Vagina (tissue), 2 donors: ENCODE measurements around the gene TRIM33. TPM values are rescaled to one million over a fixed set of nuclear protein-coding genes. Genes with fewer than 3 reads are reported as not detected.
"Not testable (repeated sequence)": the region's sequence is repeated elsewhere in the genome, so short reads cannot be mapped to it uniquely, and the experiment has no call there.

Experiments
- DNase-seq, 2 donors: peaks; one replicate each; pipeline ENCODE4 v3.0.0-alpha.2; 2017; ENCODE audit errors: extremely low spot score in 2 of 2
- H3K27ac ChIP-seq: fragments of 200-600 bp; sonication (generic); one replicate; pipeline ENCODE4 v1.5.1; 2019
- H3K27me3 ChIP-seq: fragments of 200-600 bp; sonication (generic); one replicate; pipeline ENCODE4 v1.5.1; 2019
- H3K36me3 ChIP-seq, 2 donors: fragments of 200-600 bp; sonication (generic); one replicate each; pipeline ENCODE4 v1.5.1; 2017 to 2019
- H3K4me1 ChIP-seq: fragments of 200-600 bp; sonication (generic); one replicate; pipeline ENCODE4 v1.5.1; 2019
- H3K4me3 ChIP-seq, 2 donors: fragments of 200-600 bp; sonication (generic); 1 replicate in 1 of 2; 2 replicates in 1 of 2; pipeline ENCODE4 v1.5.1; 2016 to 2019
- H3K9me3 ChIP-seq: fragments of 200-600 bp; sonication (generic); one replicate; pipeline ENCODE4 v1.5.1; 2019
- CTCF ChIP-seq, 3 experiments: fragments of 450-650 bp in 2 of 3; fragments of 200-600 bp in 1 of 3; sonication (generic) in 1 of 3; IDR thresholded peaks; one replicate each; pipeline ENCODE4 v1.5.1; 2017 to 2019; ENCODE audit warnings: antibody characterized with exemption in 3 of 3, mild to moderate bottlenecking in 2 of 3, moderate library complexity in 2 of 3
- POLR2A ChIP-seq, 2 donors: fragments of 450-650 bp; IDR thresholded peaks; one replicate each; pipeline ENCODE4 v1.6.1; 2017; ENCODE audit warnings: antibody characterized with exemption in 2 of 2, mild to moderate bottlenecking in 2 of 2, moderate library complexity in 2 of 2
- POLR2AphosphoS5 ChIP-seq, 2 donors: sonication (generic); formaldehyde crosslinking; IDR thresholded peaks; one replicate each; pipeline ENCODE4 v1.9.0; 2017; ENCODE audit warnings: antibody characterized with exemption in 2 of 2, mild to moderate bottlenecking in 2 of 2, low read depth in 1 of 2; ENCODE audit not compliant: insufficient read depth in 1 of 2
- intact Hi-C: fragments of 100-400 bp; cut with DNase I; formaldehyde crosslinking; loops from one replicate; pipeline ENCODE4 v1.15.1; 2023
- total RNA-seq: library from RNA; depleted of rRNA; stranded (reverse); fragments of >200 nt; gene quantifications from one replicate; pipeline ENCODE4 v1.2.3, GENCODE V29; 2016

The TRIM33 gene
- total RNA-seq, 1 donor from 2014 or later: 35.8 TPM

- Histone ChIP-seq H3K4me3 (no peak overlapping the region), H3K9me3 (no peaks in the 10 kb centered on the region), H3K4me1 (no peaks in the 10 kb centered on the region), H3K36me3 (peaks cover 0 to 14% of the 10 kb centered on the region in 2 donors), H3K27me3 (no peaks in the 10 kb centered on the region), H3K27ac (no peak overlapping the region)
- no peak for DNase-seq
- intact Hi-C loops: no loop called here
- TF ChIP-seq CTCF (IDR thresholded peaks at IDR 0.05) (no peak), POLR2A (IDR thresholded peaks at IDR 0.05) (no peak)
These were observed 75.8 kb downstream of the TRIM33 start for GRCh38 chr1:114435088-114435715.

- no peak for DNase-seq
- Histone ChIP-seq H3K4me3 (no peak overlapping the region), H3K27me3 (no peaks in the 10 kb centered on the region), H3K27ac (no peak overlapping the region), H3K4me1 (no peaks in the 10 kb centered on the region), H3K9me3 (no peaks in the 10 kb centered on the region), H3K36me3 (peaks cover 0 to 24% of the 10 kb centered on the region in 2 donors)
- intact Hi-C loops: no loop called here
- TF ChIP-seq POLR2A (IDR thresholded peaks at IDR 0.05) (no peak), CTCF (IDR thresholded peaks at IDR 0.05) (no peak), POLR2AphosphoS5 (IDR thresholded peaks at IDR 0.05; ENCODE audit: insufficient read depth in 1 of 2, low read depth in 1 of 2) (no peak)
These were observed 80.0 kb downstream of the TRIM33 start for GRCh38 chr1:114431026-114431425.

GRCh38 chr1:114428083-114428754, 82.8 kb downstream of the TRIM33 start:
- Histone ChIP-seq H3K36me3 (peaks cover 0 to 49% of the 10 kb centered on the region in 2 donors), H3K27ac (no peak overlapping the region), H3K27me3 (no peaks in the 10 kb centered on the region), H3K4me3 (no peak overlapping the region), H3K9me3 (no peaks in the 10 kb centered on the region), H3K4me1 (no peaks in the 10 kb centered on the region)
- intact Hi-C loops: loop anchor here (10.0 kb wide), 1 partner anchor 83 kb away; no protein-coding TSS in a partner anchor
- TF ChIP-seq CTCF (IDR thresholded peaks at IDR 0.05) (peak in 1 of 3 experiments; percentile 7), POLR2AphosphoS5 (IDR thresholded peaks at IDR 0.05; ENCODE audit: insufficient read depth in 1 of 2, low read depth in 1 of 2) (no peak), POLR2A (IDR thresholded peaks at IDR 0.05) (no peak)
- DNase-seq: no peak

GRCh38 chr1:114427612-114428011, 83.4 kb downstream of the TRIM33 start:
- Histone ChIP-seq H3K36me3 (peaks cover 0 to 46% of the 10 kb centered on the region in 2 donors), H3K9me3 (no peaks in the 10 kb centered on the region), H3K27me3 (no peaks in the 10 kb centered on the region), H3K4me1 (no peaks in the 10 kb centered on the region), H3K27ac (no peak overlapping the region), H3K4me3 (no peak overlapping the region)
- TF ChIP-seq CTCF (IDR thresholded peaks at IDR 0.05) (no peak), POLR2A (IDR thresholded peaks at IDR 0.05) (no peak), POLR2AphosphoS5 (IDR thresholded peaks at IDR 0.05; ENCODE audit: insufficient read depth in 1 of 2, low read depth in 1 of 2) (no peak)
- intact Hi-C loops: loop anchor here (10.0 kb wide), 1 partner anchor 83 kb away; no protein-coding TSS in a partner anchor
- DNase-seq: no peak

GRCh38 chr1:114423455-114423854, 87.5 kb downstream of the TRIM33 start:
- H3K9me3 ChIP-seq: no peaks in the 10 kb centered on the region
- intact Hi-C loops: loop anchor here (10.0 kb wide), 1 partner anchor 79 kb away; no protein-coding TSS in a partner anchor
- H3K36me3 ChIP-seq: peaks cover 0 to 59% of the 10 kb centered on the region in 2 donors
- no peak overlapping the region for H3K27ac ChIP-seq
- H3K4me3 ChIP-seq: no peak overlapping the region
- DNase-seq: no peak
- no peaks in the 10 kb centered on the region for H3K4me1 ChIP-seq
- H3K27me3 ChIP-seq: no peaks in the 10 kb centered on the region
- no peak for TF ChIP-seq POLR2A (IDR thresholded peaks at IDR 0.05)
- no peak for TF ChIP-seq POLR2AphosphoS5 (IDR thresholded peaks at IDR 0.05; ENCODE audit: insufficient read depth in 1 of 2, low read depth in 1 of 2)
- no peak for TF ChIP-seq CTCF (IDR thresholded peaks at IDR 0.05)

- H3K4me1 ChIP-seq, intact Hi-C loops: not testable (repeated sequence)
- H3K36me3 ChIP-seq: peaks cover 0 to 29% of the 10 kb centered on the region in 2 donors
These were observed 92.1 kb downstream of the TRIM33 start for GRCh38 chr1:114418948-114419347.

More at GRCh38 chr1:114418948-114419347, 92.1 kb downstream of the TRIM33 start:
- H3K27ac ChIP-seq, H3K9me3 ChIP-seq, H3K27me3 ChIP-seq, DNase-seq, H3K4me3 ChIP-seq: not testable (repeated sequence)
